ENCODE measurements around the gene TM4SF5.
A peak's percentile ranks its signal among the peaks of the same experiment; 100 is the strongest.
"Not testable (repeated sequence)": the region's sequence is repeated elsewhere in the genome, so short reads cannot be mapped to it uniquely, and the experiment has no call there.

TM4SF5 gene

GRCh38 chr17:4810696-4811290 lies 39.1 kb downstream of the TM4SF5 start:
- Histone ChIP-seq H3K79me2 (ENCODE audit: control insufficient read depth, insufficient read depth, low read length, unreplicated experiment) (no peaks in the 10 kb centered on the region), H3K4me3 (ENCODE audit: low read depth, low read length) (no peak overlapping the region), H3K27ac (ENCODE audit: low read depth, low read length) (no peak overlapping the region), H3K36me3 (ENCODE audit: insufficient read depth, low read length) (no peaks in the 10 kb centered on the region), H2AFZ (ENCODE audit: low read length, unreplicated experiment) (no peak overlapping the region), H3K4me1 (ENCODE audit: control insufficient read depth, insufficient read depth, low read length, unreplicated experiment) (peaks cover 3% of the 10 kb centered on the region), H3K27me3 (ENCODE audit: insufficient read depth, low read length) (no peaks in the 10 kb centered on the region)

- no peak overlapping the region for H3K4me3 ChIP-seq (ENCODE audit: low read depth, low read length)
- no peaks in the 10 kb centered on the region for H3K79me2 ChIP-seq (ENCODE audit: control insufficient read depth, insufficient read depth, low read length, unreplicated experiment)
- H3K4me1 ChIP-seq (ENCODE audit: control insufficient read depth, insufficient read depth, low read length, unreplicated experiment), result peaks cover 3% of the 10 kb centered on the region
- H3K36me3 ChIP-seq (ENCODE audit: insufficient read depth, low read length), result no peaks in the 10 kb centered on the region
- H3K27ac ChIP-seq (ENCODE audit: low read depth, low read length), result no peak overlapping the region
- no peak overlapping the region for H2AFZ ChIP-seq (ENCODE audit: low read length, unreplicated experiment)
- H3K27me3 ChIP-seq (ENCODE audit: insufficient read depth, low read length), result no peaks in the 10 kb centered on the region
Measured at GRCh38 chr17:4811471-4811870, 39.8 kb downstream of the TM4SF5 start.

GRCh38 chr17:4812690-4813089 lies 41.0 kb downstream of the TM4SF5 start:
- Histone ChIP-seq H3K36me3 (ENCODE audit: insufficient read depth, low read length) (no peaks in the 10 kb centered on the region), H3K79me2 (ENCODE audit: control insufficient read depth, insufficient read depth, low read length, unreplicated experiment) (no peaks in the 10 kb centered on the region), H3K4me3 (ENCODE audit: low read depth, low read length) (no peak overlapping the region), H2AFZ (ENCODE audit: low read length, unreplicated experiment) (no peak overlapping the region), H3K27me3 (ENCODE audit: insufficient read depth, low read length) (no peaks in the 10 kb centered on the region), H3K4me1 (ENCODE audit: control insufficient read depth, insufficient read depth, low read length, unreplicated experiment) (peaks cover 3% of the 10 kb centered on the region), H3K27ac (ENCODE audit: low read depth, low read length) (no peak overlapping the region)

- Histone ChIP-seq H3K27me3 (ENCODE audit: insufficient read depth, low read length) (no peaks in the 10 kb centered on the region), H3K4me3 (ENCODE audit: low read depth, low read length) (no peak overlapping the region), H3K36me3 (ENCODE audit: insufficient read depth, low read length) (no peaks in the 10 kb centered on the region), H2AFZ (ENCODE audit: low read length, unreplicated experiment) (no peak overlapping the region), H3K79me2 (ENCODE audit: control insufficient read depth, insufficient read depth, low read length, unreplicated experiment) (no peaks in the 10 kb centered on the region), H3K4me1 (ENCODE audit: control insufficient read depth, insufficient read depth, low read length, unreplicated experiment) (no peaks in the 10 kb centered on the region), H3K27ac (ENCODE audit: low read depth, low read length) (no peak overlapping the region)
Measured at GRCh38 chr17:4815043-4815675, 43.5 kb downstream of the TM4SF5 start.

GRCh38 chr17:4816826-4817225 lies 45.1 kb downstream of the TM4SF5 start:
- H3K4me3 ChIP-seq (ENCODE audit: low read depth, low read length), result no peak overlapping the region
- H3K36me3 ChIP-seq (ENCODE audit: insufficient read depth, low read length), result no peaks in the 10 kb centered on the region
- no peak overlapping the region for H3K27ac ChIP-seq (ENCODE audit: low read depth, low read length)
- H2AFZ ChIP-seq (ENCODE audit: low read length, unreplicated experiment), result no peak overlapping the region
- no peaks in the 10 kb centered on the region for H3K79me2 ChIP-seq (ENCODE audit: control insufficient read depth, insufficient read depth, low read length, unreplicated experiment)
- H3K27me3 ChIP-seq (ENCODE audit: insufficient read depth, low read length), result no peaks in the 10 kb centered on the region
- no peaks in the 10 kb centered on the region for H3K4me1 ChIP-seq (ENCODE audit: control insufficient read depth, insufficient read depth, low read length, unreplicated experiment)

GRCh38 chr17:4818276-4818675 lies 46.6 kb downstream of the TM4SF5 start:
- Histone ChIP-seq H3K4me3 (ENCODE audit: low read depth, low read length) (no peak overlapping the region), H3K27ac (ENCODE audit: low read depth, low read length) (no peak overlapping the region), H3K27me3 (ENCODE audit: insufficient read depth, low read length) (no peaks in the 10 kb centered on the region), H3K79me2 (ENCODE audit: control insufficient read depth, insufficient read depth, low read length, unreplicated experiment) (no peaks in the 10 kb centered on the region), H3K36me3 (ENCODE audit: insufficient read depth, low read length) (no peaks in the 10 kb centered on the region), H3K4me1 (ENCODE audit: control insufficient read depth, insufficient read depth, low read length, unreplicated experiment) (no peaks in the 10 kb centered on the region), H2AFZ (ENCODE audit: low read length, unreplicated experiment) (no peak overlapping the region)

GRCh38 chr17:4822835-4823234 lies 51.1 kb downstream of the TM4SF5 start:
- Histone ChIP-seq H3K4me1 (ENCODE audit: control insufficient read depth, insufficient read depth, low read length, unreplicated experiment) (no peaks in the 10 kb centered on the region), H3K36me3 (ENCODE audit: insufficient read depth, low read length) (no peaks in the 10 kb centered on the region), H3K79me2 (ENCODE audit: control insufficient read depth, insufficient read depth, low read length, unreplicated experiment) (no peaks in the 10 kb centered on the region), H3K4me3 (ENCODE audit: low read depth, low read length) (no peak overlapping the region), H2AFZ (ENCODE audit: low read length, unreplicated experiment) (no peak overlapping the region), H3K27ac (ENCODE audit: low read depth, low read length) (no peak overlapping the region), H3K27me3 (ENCODE audit: insufficient read depth, low read length) (no peaks in the 10 kb centered on the region)

- no peak overlapping the region for H2AFZ ChIP-seq (ENCODE audit: low read length, unreplicated experiment)
- no peaks in the 10 kb centered on the region for H3K27me3 ChIP-seq (ENCODE audit: insufficient read depth, low read length)
- no peaks in the 10 kb centered on the region for H3K79me2 ChIP-seq (ENCODE audit: control insufficient read depth, insufficient read depth, low read length, unreplicated experiment)
- no peak overlapping the region for H3K27ac ChIP-seq (ENCODE audit: low read depth, low read length)
- H3K4me1 ChIP-seq (ENCODE audit: control insufficient read depth, insufficient read depth, low read length, unreplicated experiment), result no peaks in the 10 kb centered on the region
- H3K36me3 ChIP-seq (ENCODE audit: insufficient read depth, low read length), result no peaks in the 10 kb centered on the region
- H3K4me3 ChIP-seq (ENCODE audit: low read depth, low read length), result no peak overlapping the region
Measured at GRCh38 chr17:4823373-4824089, 51.8 kb downstream of the TM4SF5 start.

- Histone ChIP-seq H3K27ac (ENCODE audit: low read depth, low read length) (no peak overlapping the region), H2AFZ (ENCODE audit: low read length, unreplicated experiment) (no peak overlapping the region), H3K4me3 (ENCODE audit: low read depth, low read length) (no peak overlapping the region), H3K36me3 (ENCODE audit: insufficient read depth, low read length) (no peaks in the 10 kb centered on the region), H3K4me1 (ENCODE audit: control insufficient read depth, insufficient read depth, low read length, unreplicated experiment) (no peaks in the 10 kb centered on the region), H3K27me3 (ENCODE audit: insufficient read depth, low read length) (no peaks in the 10 kb centered on the region), H3K79me2 (ENCODE audit: control insufficient read depth, insufficient read depth, low read length, unreplicated experiment) (no peaks in the 10 kb centered on the region)
Measured at GRCh38 chr17:4827399-4827798, 55.7 kb downstream of the TM4SF5 start.

- Histone ChIP-seq H3K27ac (ENCODE audit: low read depth, low read length) (peak overlapping the region; percentile 76), H3K4me3 (ENCODE audit: low read depth, low read length) (peak overlapping the region; percentile 85), H3K4me1 (ENCODE audit: control insufficient read depth, insufficient read depth, low read length, unreplicated experiment) (peaks cover 15% of the 10 kb centered on the region), H3K79me2 (ENCODE audit: control insufficient read depth, insufficient read depth, low read length, unreplicated experiment) (peaks cover 43% of the 10 kb centered on the region)
- H2AFZ ChIP-seq (ENCODE audit: low read length, unreplicated experiment); H3K27me3 ChIP-seq (ENCODE audit: insufficient read depth, low read length); H3K36me3 ChIP-seq (ENCODE audit: insufficient read depth, low read length): not testable (repeated sequence)
Measured at GRCh38 chr17:4832829-4833177, 61.1 kb downstream of the TM4SF5 start.
